Measurements from ENCODE around the gene CENPM.

The CENPM gene

DNA sequence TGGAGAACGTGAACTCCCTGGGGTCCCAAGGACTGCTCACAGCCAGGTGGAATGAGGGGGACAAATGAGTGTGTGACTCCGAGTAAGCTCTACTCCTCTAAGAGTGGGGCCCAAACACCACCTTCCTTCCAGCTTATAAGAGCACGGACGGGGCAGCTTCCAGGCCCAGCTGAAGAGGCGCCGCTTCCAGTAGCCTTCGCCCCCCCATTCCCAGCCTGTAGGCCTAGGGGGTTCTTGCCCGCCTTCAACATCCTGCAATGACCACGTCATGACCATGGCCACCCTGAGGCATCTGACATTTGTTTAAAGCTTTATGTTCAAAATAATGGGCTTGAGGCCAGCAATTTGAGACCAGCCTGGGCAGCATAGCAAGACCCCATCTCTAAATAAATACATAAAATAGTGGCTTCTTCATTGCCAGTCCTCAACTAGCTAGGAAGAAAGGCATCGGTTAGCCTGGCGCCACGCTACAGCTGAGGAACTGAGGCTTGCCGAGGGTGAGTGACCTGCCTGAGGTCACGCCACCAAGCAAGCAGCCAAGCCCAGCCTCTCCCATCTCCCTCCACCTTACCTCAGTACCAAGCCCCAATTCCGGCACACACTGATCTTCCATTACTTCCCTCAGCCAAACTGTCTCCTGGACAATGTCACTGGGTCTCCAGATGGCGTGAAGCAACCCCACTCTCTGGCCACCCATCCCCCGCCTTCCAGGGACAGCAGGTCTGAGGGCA, 12.5 kb downstream of the CENPM start:
- no peak for DNase-seq (ENCODE audit: low read depth)
- H3K4me3 ChIP-seq (ENCODE audit: low read depth, low read length) = no peak overlapping the region

- no peak overlapping the region for H3K4me3 ChIP-seq (ENCODE audit: low read depth, low read length)
- DNase-seq (ENCODE audit: low read depth) = no peak
Observed at GRCh38 chr22:41933411-41934177, 13.4 kb downstream of the CENPM start.

DNA sequence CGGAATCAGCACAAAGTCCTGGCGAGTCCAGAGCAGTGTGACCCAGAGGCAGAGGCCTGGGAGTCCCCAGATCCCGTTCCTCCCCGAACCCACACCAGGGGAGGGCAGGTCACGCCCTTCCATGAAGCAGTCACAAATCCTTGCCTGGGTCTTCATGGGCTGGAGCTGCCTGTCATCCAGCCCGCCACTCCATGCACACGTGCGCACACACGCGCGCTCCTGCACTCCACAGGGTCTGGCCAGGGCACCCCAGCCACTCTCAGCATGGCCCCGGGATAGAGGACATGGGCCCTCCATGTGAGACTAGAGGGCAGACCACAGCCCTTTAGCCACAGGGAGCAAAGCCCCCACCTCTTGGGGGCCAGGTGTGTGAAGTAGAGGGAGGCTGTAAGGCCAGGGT, 14.6 kb downstream of the CENPM start:
- DNase-seq (ENCODE audit: low read depth) = no peak

GRCh38 chr22:41931701-41932269, 15.2 kb downstream of the CENPM start:
- DNase-seq (ENCODE audit: low read depth) = no peak
- H3K4me3 ChIP-seq (ENCODE audit: low read depth, low read length) = no peak overlapping the region

More for the DNA sequence above, 14.6 kb downstream of the CENPM start:
- H3K4me3 ChIP-seq (ENCODE audit: low read depth, low read length) = no peak overlapping the region

DNA sequence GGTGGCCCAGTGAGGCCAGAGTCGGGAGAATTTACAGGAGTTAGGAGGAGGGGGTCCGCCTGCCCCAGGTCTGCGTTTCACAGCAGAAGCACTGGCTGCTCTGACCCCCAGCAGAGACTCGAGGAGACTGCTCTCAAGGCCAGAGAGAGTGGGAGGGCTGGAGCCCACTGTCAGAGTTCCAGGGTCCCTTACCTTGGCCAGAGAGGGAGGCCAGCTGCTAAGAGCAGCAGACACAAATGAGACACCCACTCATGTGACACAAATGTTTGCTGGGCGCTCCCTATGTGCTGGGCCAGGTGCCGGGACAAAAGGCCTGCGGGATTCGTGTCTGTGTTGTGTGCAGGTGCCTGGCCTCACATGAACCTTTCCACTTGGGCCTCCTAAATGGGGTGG, 17.5 kb downstream of the CENPM start:
- no peak for DNase-seq (ENCODE audit: low read depth)
- no peak overlapping the region for H3K4me3 ChIP-seq (ENCODE audit: low read depth, low read length)

DNA sequence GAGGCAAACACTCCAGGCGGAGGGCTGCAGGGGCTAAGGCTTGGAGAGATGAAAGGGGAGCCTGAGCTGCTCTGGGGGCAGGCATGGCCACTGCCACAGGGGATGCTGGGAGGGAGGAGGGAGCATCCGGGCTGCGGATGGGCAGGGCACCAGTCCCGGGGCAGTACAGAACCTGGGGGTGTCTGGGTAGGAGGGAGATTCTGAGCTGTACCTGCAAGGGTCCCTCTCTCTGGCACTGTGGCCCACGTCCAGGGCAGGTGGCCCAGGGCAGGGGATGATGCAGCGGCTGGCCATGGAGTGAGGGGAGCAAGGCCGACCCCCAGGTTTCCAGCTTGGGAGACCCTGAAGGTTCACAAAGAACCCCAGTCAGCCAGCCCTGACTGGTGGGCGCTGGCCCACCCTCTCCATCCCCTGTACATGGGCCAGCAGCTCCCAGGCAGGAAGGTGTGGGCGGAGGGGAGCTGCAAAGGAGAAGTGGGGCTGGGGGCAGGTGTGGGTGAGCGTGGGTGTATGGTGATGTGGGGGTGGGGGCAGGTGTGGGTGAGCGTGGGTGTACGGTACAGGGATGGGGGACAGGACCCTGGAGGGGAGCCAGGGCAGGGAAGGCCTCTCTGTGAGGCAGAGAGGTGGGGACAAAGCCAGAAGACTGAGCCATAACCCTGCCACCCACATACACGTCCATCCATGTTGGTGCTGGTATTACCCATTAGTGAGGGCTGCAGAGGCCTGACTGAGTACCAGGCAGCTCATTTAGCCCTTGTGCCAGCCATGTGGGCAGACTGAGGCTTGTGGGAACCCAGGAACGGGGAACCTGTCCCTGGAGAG, 18.1 kb downstream of the CENPM start:
- no peak for DNase-seq (ENCODE audit: low read depth)
- no peak overlapping the region for H3K4me3 ChIP-seq (ENCODE audit: low read depth, low read length)

GRCh38 chr22:41927813-41928212, 19.1 kb downstream of the CENPM start:
- no peak overlapping the region for H3K4me3 ChIP-seq (ENCODE audit: low read depth, low read length)
- no peak for DNase-seq (ENCODE audit: low read depth)

DNA sequence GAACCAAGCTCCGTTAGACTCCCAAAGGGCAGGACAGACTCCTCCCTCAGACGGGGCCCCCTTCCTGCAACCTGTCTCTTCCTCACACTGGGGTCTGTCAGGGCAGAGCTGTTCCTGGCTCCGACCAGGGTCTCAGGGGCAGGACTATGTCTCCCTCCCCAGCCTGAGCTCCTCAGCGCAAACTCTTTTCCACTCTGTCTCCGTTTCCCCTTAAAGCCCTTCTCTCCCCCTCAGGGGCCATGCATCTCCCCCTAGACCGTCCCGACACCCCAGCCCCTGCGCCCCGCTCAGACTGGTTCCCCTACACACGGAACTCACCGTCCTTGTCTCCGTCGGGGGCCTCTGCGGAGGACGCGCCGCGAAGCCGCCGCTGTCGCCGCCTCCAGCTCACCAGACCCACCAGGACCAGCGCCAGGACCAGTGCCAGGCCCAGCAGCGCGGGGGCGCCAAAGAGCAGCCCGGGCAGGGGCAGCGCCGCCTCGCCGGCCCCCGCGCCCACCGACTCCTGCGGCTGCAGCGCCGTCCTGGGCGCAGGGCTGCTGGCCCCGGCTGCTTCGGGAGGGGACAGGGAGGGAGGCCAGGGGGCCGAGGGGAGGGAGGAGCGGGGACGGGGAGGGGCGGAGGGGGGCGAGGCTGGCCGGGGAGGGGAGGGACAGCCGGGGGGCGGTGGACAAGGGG, 21.0 kb downstream of the CENPM start:
- peak overlapping the region; percentile 9 for H3K4me3 ChIP-seq (ENCODE audit: low read depth, low read length)
- DNase-seq (ENCODE audit: low read depth) = no peak

GRCh38 chr22:41923595-41924276, 23.2 kb downstream of the CENPM start:
- DNase-seq (ENCODE audit: low read depth) = no peak
- H3K4me3 ChIP-seq (ENCODE audit: low read depth, low read length) = no peak overlapping the region

GRCh38 chr22:41922940-41923594, 23.9 kb downstream of the CENPM start:
- DNase-seq (ENCODE audit: low read depth) = no peak
- H3K4me3 ChIP-seq (ENCODE audit: low read depth, low read length) = no peak overlapping the region

- no peak overlapping the region for H3K4me3 ChIP-seq (ENCODE audit: low read depth, low read length)
- DNase-seq (ENCODE audit: low read depth) = no peak
Observed at GRCh38 chr22:41922328-41922727, 24.6 kb downstream of the CENPM start.

DNA sequence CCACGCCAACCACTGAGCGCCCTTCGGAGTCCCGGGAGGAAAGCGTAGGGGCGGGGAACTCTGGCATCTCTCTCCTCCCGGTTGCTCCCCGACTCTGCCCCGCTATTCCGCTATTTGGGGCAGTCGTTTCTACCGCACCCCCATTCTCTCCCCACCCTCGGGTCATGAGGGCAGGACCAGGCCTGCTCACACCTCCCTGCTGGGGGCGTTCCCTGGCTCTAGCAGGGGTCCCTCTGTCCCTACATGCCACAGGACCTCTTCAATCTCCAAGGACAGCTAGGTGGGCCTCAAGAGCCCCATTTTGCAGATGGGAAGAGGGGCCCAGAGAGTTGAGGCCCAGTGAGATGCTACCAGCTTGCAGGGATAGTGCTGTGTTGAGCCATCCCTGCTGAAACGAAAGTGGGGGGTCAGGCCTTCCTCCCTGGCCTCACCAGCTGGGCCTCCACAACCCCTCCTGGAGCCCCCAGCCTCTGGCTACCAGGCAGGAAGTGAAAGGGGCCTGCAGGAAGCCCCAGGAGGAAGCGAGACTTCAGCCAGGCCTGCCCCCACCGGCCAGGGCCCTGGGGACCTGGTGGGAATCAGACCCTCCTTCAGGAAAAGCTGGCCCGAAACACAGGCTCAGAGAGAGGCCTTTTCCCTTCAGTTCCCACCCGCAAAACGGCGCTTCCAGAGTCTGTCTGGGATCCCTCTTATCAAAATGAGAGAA, 26.5 kb downstream of the CENPM start:
- no peak overlapping the region for H3K4me3 ChIP-seq (ENCODE audit: low read depth, low read length)
- no peak for DNase-seq (ENCODE audit: low read depth)

DNA sequence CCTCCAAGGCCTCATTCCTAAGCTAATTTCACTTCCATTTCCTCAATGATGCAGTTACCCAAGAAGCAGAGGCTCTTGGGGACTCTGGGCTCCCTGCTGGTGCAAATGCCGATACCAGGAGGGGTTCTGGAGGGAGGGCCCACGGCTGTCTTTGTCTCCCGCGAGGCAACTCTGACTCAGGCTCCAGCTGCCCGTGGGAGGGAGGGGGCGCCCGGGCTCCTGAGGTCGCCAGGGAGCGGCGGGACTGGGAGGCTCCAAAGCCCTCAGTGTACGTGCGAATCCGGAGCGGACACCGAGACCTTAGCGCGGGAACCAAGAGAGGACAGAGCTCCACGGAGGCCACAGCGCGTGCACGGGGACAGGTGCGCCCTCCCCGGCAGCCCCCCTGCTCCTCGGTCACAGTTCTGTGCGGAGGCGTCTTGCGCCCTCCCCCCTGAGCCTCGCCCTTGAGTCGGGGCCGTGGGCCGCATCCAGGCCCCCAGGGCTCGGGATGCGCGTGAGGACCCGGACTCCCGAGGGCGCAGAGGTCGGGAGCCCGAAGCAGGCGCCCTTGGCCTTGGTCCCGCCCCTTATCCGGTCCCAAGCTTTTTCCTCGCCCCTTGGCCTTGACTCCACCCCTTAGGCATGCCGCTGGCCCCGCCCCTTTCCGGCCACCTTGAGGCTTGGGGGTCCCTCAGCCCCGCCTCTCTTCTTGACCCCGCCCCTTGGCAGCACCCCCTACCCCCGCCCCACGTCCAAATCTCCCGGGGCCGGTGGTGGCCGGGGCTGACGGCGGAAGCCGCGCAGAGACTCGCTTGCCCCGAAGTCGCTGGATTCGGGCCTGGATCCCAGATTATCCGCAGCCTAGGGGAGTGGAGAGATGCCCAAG, 27.4 kb downstream of the CENPM start:
- peak; percentile 7 for DNase-seq (ENCODE audit: low read depth)

DNA sequence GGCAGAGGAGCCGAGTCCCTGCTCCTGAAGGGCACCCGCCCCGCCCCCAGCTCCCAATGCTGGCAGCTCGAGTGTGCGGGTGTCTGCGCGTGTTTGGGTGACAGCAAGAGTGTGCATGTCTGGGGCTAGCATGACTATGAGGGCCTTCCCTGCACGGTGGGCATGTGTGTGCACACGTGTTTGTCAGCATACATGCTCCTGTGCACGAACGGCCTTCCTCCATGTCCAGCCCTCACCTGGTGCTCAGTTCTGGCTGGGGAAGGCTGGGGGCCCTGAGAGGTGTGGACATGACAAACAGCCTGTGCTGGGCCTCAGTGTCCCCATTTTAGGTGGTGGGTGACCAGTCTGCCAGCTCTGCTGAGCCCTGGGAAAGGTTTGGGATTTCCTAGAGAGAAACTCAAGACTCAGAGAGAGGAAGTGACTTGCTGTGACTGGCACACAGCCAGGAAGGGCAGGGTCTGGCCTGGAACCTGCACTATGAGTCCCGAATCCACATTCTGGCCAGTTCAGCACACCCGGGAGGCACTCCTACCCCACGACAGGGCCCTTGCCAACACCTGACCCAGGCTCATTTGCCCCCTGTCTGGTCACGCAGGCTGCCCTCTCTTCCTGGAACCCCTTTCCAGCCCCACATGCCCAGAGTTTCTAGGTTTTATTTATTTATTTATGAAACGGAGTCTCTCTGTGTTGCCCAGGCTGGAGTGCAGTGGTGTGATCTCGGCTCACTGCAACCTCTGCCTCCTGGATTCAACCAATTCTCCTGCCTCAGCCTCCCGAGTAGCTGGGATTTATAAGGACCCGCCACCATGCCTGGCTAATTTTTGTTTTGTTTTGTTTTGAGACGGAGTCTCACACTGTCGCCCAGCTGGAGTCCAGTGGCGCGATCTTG, 28.8 kb downstream of the CENPM start:
- H3K4me3 ChIP-seq (ENCODE audit: low read depth, low read length) = no peak overlapping the region
- DNase-seq (ENCODE audit: low read depth) = peak; percentile 7

More for the DNA sequence above, 27.4 kb downstream of the CENPM start:
- H3K4me3 ChIP-seq (ENCODE audit: low read depth, low read length) = peak overlapping the region; percentile 44

DNA sequence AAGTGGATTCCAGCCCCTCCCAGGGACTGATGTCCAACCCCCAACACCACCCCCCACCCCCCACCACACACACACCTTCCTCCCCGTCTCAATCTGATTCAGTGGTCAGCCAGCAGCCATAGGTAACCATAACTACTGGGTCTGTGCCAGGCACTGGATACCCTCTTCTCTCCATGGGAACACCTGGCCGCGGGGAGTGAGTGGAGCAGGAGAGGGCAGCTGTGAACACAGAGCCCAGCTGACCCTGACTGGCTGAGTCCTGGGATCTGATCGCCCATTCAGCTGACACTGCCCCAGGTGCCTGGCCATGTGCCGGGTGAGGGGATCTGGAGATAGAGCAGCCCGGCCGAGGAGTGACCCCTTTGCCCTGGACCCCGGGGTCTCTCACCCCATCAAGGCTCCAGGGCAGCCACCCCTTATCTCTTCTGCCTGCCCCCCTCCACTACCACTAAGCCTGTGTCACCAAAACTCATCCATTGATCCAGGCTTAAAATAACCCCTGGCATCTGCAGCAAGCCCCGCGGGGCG, 29.5 kb downstream of the CENPM start:
- DNase-seq (ENCODE audit: low read depth) = no peak
- H3K4me3 ChIP-seq (ENCODE audit: low read depth, low read length) = no peak overlapping the region

All from skeletal muscle cell (primary cell).